ENCODE measurements around the gene STAT2. TPM values are rescaled to one million over a fixed set of nuclear protein-coding genes. Genes with fewer than 3 reads are reported as not detected.

Gene STAT2
- total and polyA plus RNA-seq, 9 of the 15 experiments (the other 6 are each of a cell fraction or from before 2014, with no cell fraction given): 15.5 to 46.9 (median 40.1) TPM

- TF ChIP-seq PATZ1 (CRISPR knock-in tag; IDR thresholded peaks at IDR 0.05; ENCODE audit: borderline replicate concordance): no peak
- no peak for TF ChIP-seq IRF9 (tag; IDR thresholded peaks at IDR 0.05)
- TF ChIP-seq NFYB (IDR thresholded peaks at IDR 0.05; ENCODE audit: extremely low read depth, insufficient read length): no peak
- no peak for TF ChIP-seq RBM25 (IDR thresholded peaks at IDR 0.05; ENCODE audit: low read depth, low read length, severe bottlenecking)
- TF ChIP-seq GABPA (tag; conservative IDR thresholded peaks at IDR 0.05; ENCODE audit: low read depth): no peak
- no peak for TF ChIP-seq POLR3G (IDR thresholded peaks at IDR 0.05; ENCODE audit: extremely low read depth, insufficient read length, insufficient replicate concordance)
- TF ChIP-seq ZNF224 (CRISPR knock-in tag; IDR thresholded peaks at IDR 0.05): no peak
- TF ChIP-seq ZNF589 (CRISPR knock-in tag; IDR thresholded peaks at IDR 0.05; ENCODE audit: low read depth): no peak
- TF ChIP-seq MGA (IDR thresholded peaks at IDR 0.05): no peak
- peak; percentile 84 for TF ChIP-seq ARID2 (IDR thresholded peaks at IDR 0.05)
- no peak for TF ChIP-seq FOXA3 (CRISPR knock-in tag; conservative IDR thresholded peaks at IDR 0.05 in 1 of 2, IDR thresholded peaks at IDR 0.05 in 1 of 2)
- no peak for TF ChIP-seq ZNF165 (CRISPR knock-in tag; IDR thresholded peaks at IDR 0.05; ENCODE audit: borderline replicate concordance)
- TF ChIP-seq HSF4 (CRISPR knock-in tag; IDR thresholded peaks at IDR 0.05; ENCODE audit: borderline replicate concordance): no peak
Observed at GRCh38 chr12:56377310-56377988, 17.5 kb upstream of the STAT2 start (continued).

Measured in K562 (cell line).